A549 (cell line): ENCODE results near the gene LRRC70. TPM values are rescaled to one million over a fixed set of nuclear protein-coding genes. Genes with fewer than 3 reads are reported as not detected.

Experiments
- ATAC-seq, 2 experiments: fragments of 200-7000 bp in 1 of 2; fragments of >200 bp in 1 of 2; cut with Nextera tagmentation in 1 of 2; cut with Tn5 transposase in 1 of 2; 3 replicates each; pipeline versions ENCODE4 v1.8.0 to v1.9.1; 2018 to 2020; ENCODE audit warnings: mild to moderate bottlenecking in 1 of 2, moderate library complexity in 1 of 2
- CTCF ChIA-PET: fragments of 300-600 bp; sonication (Branson Sonifier 250); formaldehyde crosslinking; extraction: SDS; loops from one replicate; lab custom pipeline; 2021; ENCODE audit warnings: antibody characterized with exemption, inconsistent platforms; lab: Yijun Ruan, JAX
- POLR2A ChIA-PET: fragments of 350-600 bp; formaldehyde crosslinking; extraction: SDS; loops from one replicate; lab custom pipeline; 2021; ENCODE audit warnings: antibody characterized with exemption, inconsistent platforms; lab: Yijun Ruan, JAX
- DNase-seq, 2 experiments: peaks; one replicate each; pipeline versions ENCODE4 v3.0.0 to v3.0.0-alpha.2; 2011 to 2016; ENCODE audit warnings: low read depth in 1 of 2, low spot score in 1 of 2
- FAIRE-seq: peaks from 2 replicates; lab custom pipeline; 2011; peaks lifted over from hg19 to GRCh38; lab: Jason Lieb, UNC
- H3K27ac ChIP-seq, 2 experiments: fragments of >200 bp; sonication (Bioruptor Twin); formaldehyde crosslinking; 3 replicates each; pipeline ENCODE4 v1.5.1; 2016 to 2017
- H3K4me1 ChIP-seq: fragments of >200 bp; sonication (Bioruptor Twin); formaldehyde crosslinking; 3 replicates; pipeline ENCODE4 v1.6.1; 2016
- H3K4me2 ChIP-seq: fragments of >200 bp; sonication (Bioruptor Twin); formaldehyde crosslinking; 3 replicates; pipeline ENCODE4 v1.6.1; 2016
- H3K4me3 ChIP-seq: fragments of >200 bp; sonication (Bioruptor Twin); formaldehyde crosslinking; 3 replicates; pipeline ENCODE4 v1.5.1; 2016
- H3K9me3 ChIP-seq: fragments of >200 bp; sonication (Bioruptor Twin); formaldehyde crosslinking; 3 replicates; pipeline ENCODE4 v1.6.1; 2016
- ATOH8 ChIP-seq: fragments of 250-450 bp; sonication (Bioruptor Pico); IDR thresholded peaks from 2 replicates; pipeline ENCODE4 v1.5.0; 2020; ENCODE audit warnings: low read depth, mild to moderate bottlenecking, moderate library complexity
- BCL3 ChIP-seq: fragments of >200 bp; sonication (Bioruptor Twin); formaldehyde crosslinking; IDR thresholded peaks from 3 replicates; pipeline ENCODE4 v1.6.1; 2016
- BHLHE40 ChIP-seq: IDR thresholded peaks from 2 replicates; pipeline ENCODE4 v1.6.1; 2012; ENCODE audit warnings: low read depth, low read length, inconsistent platforms
- CBX8 ChIP-seq: fragments of 200-600 bp; sonication (generic); IDR thresholded peaks from 2 replicates; pipeline ENCODE4 v1.6.1; 2016
- CEBPB ChIP-seq, 2 experiments: fragments of >200 bp in 1 of 2; sonication (Bioruptor Twin) in 1 of 2; formaldehyde crosslinking in 1 of 2; IDR thresholded peaks; 2 replicates each; pipeline ENCODE4 v1.6.1; 2012 to 2016
- CHD4 ChIP-seq: fragments of 200-600 bp; sonication (generic); IDR thresholded peaks from 2 replicates; pipeline ENCODE4 v1.6.1; 2016; ENCODE audit warnings: antibody characterized with exemption, mild to moderate bottlenecking, borderline replicate concordance
- CTCF ChIP-seq: fragments of >200 bp; sonication (Bioruptor Twin); formaldehyde crosslinking; IDR thresholded peaks from 3 replicates; pipeline ENCODE4 v1.5.1; 2016
- EHF ChIP-seq: fragments of 250-450 bp; sonication (Bioruptor Pico); IDR thresholded peaks from 2 replicates; pipeline ENCODE4 v1.5.0; 2020; ENCODE audit warnings: mild to moderate bottlenecking
- FOSL2 ChIP-seq, 2 experiments: fragments of 450-650 bp in 1 of 2; fragments of >200 bp in 1 of 2; sonication (Bioruptor Twin) in 1 of 2; formaldehyde crosslinking; IDR thresholded peaks; 2 replicates each; pipeline versions ENCODE4 v1.5.0 to v1.6.1; 2016 to 2020; ENCODE audit warnings: mild to moderate bottlenecking in 1 of 2, moderate library complexity in 1 of 2
- GATA3 ChIP-seq: IDR thresholded peaks from 2 replicates; pipeline ENCODE4 v1.6.1; 2012; ENCODE audit warnings: borderline replicate concordance
- HOXA7 ChIP-seq: fragments of 250-450 bp; sonication (Bioruptor Pico); IDR thresholded peaks from 2 replicates; pipeline ENCODE4 v1.5.0; 2020; ENCODE audit warnings: mild to moderate bottlenecking, moderate library complexity
- HOXB5 ChIP-seq: fragments of 250-450 bp; sonication (Bioruptor Pico); IDR thresholded peaks from 2 replicates; pipeline ENCODE4 v1.5.0; 2020; ENCODE audit warnings: mild to moderate bottlenecking, moderate library complexity
- JUN ChIP-seq, 2 experiments: fragments of >200 bp; sonication (Bioruptor Twin); formaldehyde crosslinking; IDR thresholded peaks; 2 replicates in 1 of 2; 3 replicates in 1 of 2; pipeline ENCODE4 v1.6.1; 2016 to 2017
- JUNB ChIP-seq: fragments of >200 bp; sonication (Bioruptor Twin); formaldehyde crosslinking; IDR thresholded peaks from 2 replicates; pipeline ENCODE4 v1.6.1; 2016
- MAFK ChIP-seq: fragments of 450-650 bp; IDR thresholded peaks from 2 replicates; pipeline ENCODE4 v1.6.1; 2014; ENCODE audit not compliant: partially characterized antibody
- NFE2L2 ChIP-seq: fragments of 150-350 bp; conservative IDR thresholded peaks from 2 replicates; pipeline ENCODE4 v1.6.1; 2014; ENCODE audit warnings: low read length
- NPAS2 ChIP-seq: fragments of 250-450 bp; sonication (Bioruptor Pico); IDR thresholded peaks from 2 replicates; pipeline ENCODE4 v1.8.0; 2022; ENCODE audit warnings: mild to moderate bottlenecking, moderate library complexity, borderline replicate concordance
- POLR2A ChIP-seq: IDR thresholded peaks from 2 replicates; pipeline ENCODE4 v1.6.1; 2012; ENCODE audit warnings: mild to moderate bottlenecking, low read length
- POLR2AphosphoS2 ChIP-seq: conservative IDR thresholded peaks from 2 replicates; pipeline ENCODE4 v1.6.1; 2012; ENCODE audit warnings: low read length, improper control_type of control experiment, inconsistent platforms
- RCOR1 ChIP-seq: fragments of 150-350 bp; IDR thresholded peaks from 2 replicates; pipeline ENCODE4 v1.6.1; 2014; ENCODE audit warnings: antibody characterized with exemption, low read length, low read depth
- RFX5 ChIP-seq: fragments of 450-650 bp; IDR thresholded peaks from 2 replicates; pipeline ENCODE4 v1.7.1; 2014; ENCODE audit warnings: antibody characterized with exemption, mild to moderate bottlenecking, moderate library complexity
- SMC3 ChIP-seq: fragments of >200 bp; sonication (Bioruptor Twin); formaldehyde crosslinking; IDR thresholded peaks from 3 replicates; pipeline ENCODE4 v1.6.1; 2018; ENCODE audit warnings: inconsistent platforms
- TFCP2L1 ChIP-seq: fragments of 250-450 bp; sonication (Bioruptor Pico); IDR thresholded peaks from 2 replicates; pipeline ENCODE4 v1.5.0; 2021; ENCODE audit warnings: mild to moderate bottlenecking
- ZC3H11A ChIP-seq: fragments of 450-650 bp; IDR thresholded peaks from 2 replicates; pipeline ENCODE4 v1.6.1; 2014; ENCODE audit warnings: antibody characterized with exemption, mild to moderate bottlenecking
- ZFP36 ChIP-seq: fragments of 450-650 bp; IDR thresholded peaks from 2 replicates; pipeline ENCODE4 v1.6.1; 2014; ENCODE audit warnings: borderline replicate concordance; ENCODE audit not compliant: partially characterized antibody
- WGBS: methylation state at CpG from one replicate; pipeline ENCODE4 v1.1.6; 2017; ENCODE audit errors: missing lambda C conversion rate; 5-methylcytosine and 5-hydroxymethylcytosine counted together
- polyA plus RNA-seq, 4 experiments: library from polyadenylated mRNA; depleted of rRNA in 3 of 4; stranded (reverse); fragments of >200 nt; fragmentation: RNase III in 1 of 4; extraction: RNeasy Plus Mini Kit Qiagen cat#74134 plus additional on column Dnase treatment in 1 of 4; gene quantifications; 2 replicates in 3 of 4; 3 replicates in 1 of 4; pipeline ENCODE4 v1.2.3, GENCODE V29; 2011 to 2017

LRRC70 gene
- polyA plus RNA-seq, 2 of the 4 experiments (the other 2 are of a cell fraction) = 0.32 TPM; not detected in 1

DNA sequence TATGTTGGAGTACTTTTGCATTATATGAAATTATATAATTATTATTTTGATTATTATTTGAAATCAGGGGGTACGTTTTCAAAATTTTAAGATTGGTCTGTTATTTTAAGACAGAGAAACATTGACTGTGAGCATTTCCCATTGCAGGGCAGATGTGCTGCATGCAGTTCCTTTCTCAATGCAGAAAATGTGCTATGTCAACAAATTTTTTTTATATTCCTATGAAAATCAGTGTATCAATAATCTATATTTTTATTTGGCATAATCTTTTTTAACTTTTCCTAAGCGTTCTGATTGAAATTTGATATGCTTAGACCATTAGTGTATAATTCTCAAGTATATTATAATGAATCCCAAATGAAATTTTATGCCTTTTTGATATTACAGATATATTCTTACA lies 41.8 kb upstream of the LRRC70 start:
- Histone ChIP-seq H3K27ac (no peak overlapping the region), H3K4me2 (no peak overlapping the region), H3K4me1 (no peaks in the 10 kb centered on the region), H3K9me3 (no peaks in the 10 kb centered on the region), H3K4me3 (no peak overlapping the region)
- DNase-seq = no peak
- CTCF ChIA-PET = no interaction called here
- POLR2A ChIA-PET = no interaction called here
- TF ChIP-seq JUN (IDR thresholded peaks at IDR 0.05) (no peak), MAFK (peak; percentile 69)
- ATAC-seq = no peak
- WGBS = 77% methylated on average over 2 of the region's 2 CpGs
- FAIRE-seq = no peak

DNA sequence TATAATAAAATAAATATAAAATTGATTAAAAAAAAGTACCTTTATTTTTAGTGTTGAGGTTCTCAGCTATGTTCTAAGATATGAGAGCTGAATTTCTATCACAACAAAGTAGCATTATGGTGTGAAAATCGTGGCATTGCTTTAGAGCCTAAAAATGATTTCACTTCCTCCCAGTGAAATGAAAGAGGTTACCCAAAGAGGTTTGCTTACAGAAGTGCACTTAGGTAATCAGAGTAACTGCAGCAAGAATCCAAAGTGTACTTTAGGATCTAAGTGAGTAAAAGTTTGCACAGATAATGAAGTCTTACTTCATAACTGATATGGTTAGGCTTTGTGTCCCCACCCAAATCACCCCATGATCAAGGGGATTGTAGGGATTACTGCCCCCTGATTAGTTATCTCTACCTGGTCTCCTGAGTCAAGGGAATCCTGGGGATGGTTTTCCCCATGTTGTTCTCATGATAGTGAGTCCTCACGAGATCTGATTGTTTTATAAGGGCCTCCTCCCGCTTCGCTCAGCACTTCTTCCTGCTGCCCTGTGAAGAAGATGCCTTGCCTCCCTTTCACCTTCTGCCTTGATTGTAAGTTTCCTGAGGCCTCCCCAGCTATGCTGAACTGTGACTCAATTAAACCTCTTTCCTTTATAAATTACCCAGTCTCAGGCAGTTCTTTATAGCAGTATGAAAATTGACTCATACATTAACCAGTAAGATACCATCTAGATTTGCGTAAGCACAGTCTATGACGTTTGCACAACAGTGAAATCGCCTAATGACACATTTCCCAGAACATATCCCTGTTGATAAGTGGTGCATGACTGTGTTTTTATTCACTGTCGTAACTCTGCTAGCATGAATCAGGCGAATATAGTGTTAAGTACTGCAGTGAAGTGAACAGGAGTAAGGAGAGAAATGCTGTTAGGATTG lies 40.3 kb upstream of the LRRC70 start:
- POLR2A ChIA-PET = no interaction called here
- Histone ChIP-seq H3K4me1 (no peaks in the 10 kb centered on the region), H3K27ac (no peak overlapping the region), H3K4me3 (no peak overlapping the region), H3K9me3 (no peaks in the 10 kb centered on the region), H3K4me2 (no peak overlapping the region)
- WGBS = 64% methylated on average over 9 of the region's 9 CpGs
- FAIRE-seq (no peak), DNase-seq (peak in 1 of 2 experiments; percentile 73), ATAC-seq (peak; percentile 85 to 93)
- no peak for TF ChIP-seq BHLHE40
- peak; percentile 32 for TF ChIP-seq MAFK
- no peak for TF ChIP-seq FOSL2 (IDR thresholded peaks at IDR 0.05)
- TF ChIP-seq FOSL2 (CRISPR knock-in tag; IDR thresholded peaks at IDR 0.05) = peak; percentile 73
- peak in 1 of 2 experiments; percentile 50; a peak in 1 of 4 replicates for TF ChIP-seq CEBPB (IDR thresholded peaks at IDR 0.05)
- TF ChIP-seq BCL3 = no peak
- no peak for TF ChIP-seq TFCP2L1 (CRISPR knock-in tag)
- TF ChIP-seq ZFP36 = no peak
- 0 out of 2 replicates have a peak, but pooled peaks have one; percentile 10 for TF ChIP-seq NFE2L2
- no peak for TF ChIP-seq CHD4
- no peak for TF ChIP-seq CBX8
- TF ChIP-seq JUNB = no peak
- peak; percentile 43; the same call in 1 of the 2 replicates for TF ChIP-seq GATA3
- CTCF ChIA-PET = no interaction called here

GRCh38 chr5:62542720-62543119 lies 35.9 kb upstream of the LRRC70 start:
- no peak for DNase-seq
- Histone ChIP-seq H3K4me2 (no peak overlapping the region), H3K4me1 (no peaks in the 10 kb centered on the region), H3K27ac (no peak overlapping the region), H3K4me3 (no peak overlapping the region), H3K9me3 (no peaks in the 10 kb centered on the region)
- POLR2A ChIA-PET = no interaction called here
- no peak for ATAC-seq
- FAIRE-seq = no peak
- CTCF ChIA-PET = no interaction called here
- TF ChIP-seq ZC3H11A (no peak), SMC3 (no peak), HOXB5 (CRISPR knock-in tag) (no peak), POLR2AphosphoS2 (no peak), POLR2A (no peak), JUNB (no peak), NPAS2 (CRISPR knock-in tag) (no peak), CBX8 (no peak), RCOR1 (no peak), ATOH8 (CRISPR knock-in tag) (no peak), CTCF (no peak), RFX5 (no peak), HOXA7 (no peak), NFE2L2 (no peak), TFCP2L1 (CRISPR knock-in tag) (no peak), FOSL2 (IDR thresholded peaks at IDR 0.05) (no peak), FOSL2 (CRISPR knock-in tag; IDR thresholded peaks at IDR 0.05) (no peak), EHF (CRISPR knock-in tag) (no peak)
- WGBS = 93% methylated on average over 1 of the region's 1 CpG
